Measurements from ENCODE around the gene POLK.
"Not testable (repeated sequence)": the region's sequence is repeated elsewhere in the genome, so short reads cannot be mapped to it uniquely, and the experiment has no call there.

The POLK gene

DNA sequence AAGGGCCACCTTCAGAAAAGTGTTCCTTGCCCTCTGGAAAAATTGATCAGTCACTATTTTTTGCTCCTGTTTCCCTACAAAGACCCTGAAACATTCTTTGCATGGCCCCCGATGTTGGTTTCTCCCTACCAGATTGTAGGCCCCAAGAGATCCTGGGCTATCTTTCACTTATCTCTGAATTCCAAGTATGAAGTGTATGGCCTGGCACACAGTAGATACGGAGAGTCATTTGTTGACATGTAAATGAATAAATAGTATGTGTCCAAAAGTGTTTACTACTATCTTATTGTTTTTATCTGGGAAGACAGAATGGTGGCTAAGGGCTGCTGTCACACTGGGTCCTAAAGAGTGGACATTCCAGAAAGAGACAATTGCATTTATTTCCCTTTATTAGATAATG, 92.1 kb downstream of the POLK start:
- DNase-seq (ENCODE audit: low read depth): no peak
- TF ChIP-seq, protein P1, sequence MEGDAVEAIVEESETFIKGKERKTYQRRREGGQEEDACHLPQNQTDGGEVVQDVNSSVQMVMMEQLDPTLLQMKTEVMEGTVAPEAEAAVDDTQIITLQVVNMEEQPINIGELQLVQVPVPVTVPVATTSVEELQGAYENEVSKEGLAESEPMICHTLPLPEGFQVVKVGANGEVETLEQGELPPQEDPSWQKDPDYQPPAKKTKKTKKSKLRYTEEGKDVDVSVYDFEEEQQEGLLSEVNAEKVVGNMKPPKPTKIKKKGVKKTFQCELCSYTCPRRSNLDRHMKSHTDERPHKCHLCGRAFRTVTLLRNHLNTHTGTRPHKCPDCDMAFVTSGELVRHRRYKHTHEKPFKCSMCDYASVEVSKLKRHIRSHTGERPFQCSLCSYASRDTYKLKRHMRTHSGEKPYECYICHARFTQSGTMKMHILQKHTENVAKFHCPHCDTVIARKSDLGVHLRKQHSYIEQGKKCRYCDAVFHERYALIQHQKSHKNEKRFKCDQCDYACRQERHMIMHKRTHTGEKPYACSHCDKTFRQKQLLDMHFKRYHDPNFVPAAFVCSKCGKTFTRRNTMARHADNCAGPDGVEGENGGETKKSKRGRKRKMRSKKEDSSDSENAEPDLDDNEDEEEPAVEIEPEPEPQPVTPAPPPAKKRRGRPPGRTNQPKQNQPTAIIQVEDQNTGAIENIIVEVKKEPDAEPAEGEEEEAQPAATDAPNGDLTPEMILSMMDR (IDR thresholded peaks at IDR 0.05; ENCODE audit: insufficient read depth, low read depth, low read length, missing control alignments): no peak
- no peak overlapping the region for H3K4me3 ChIP-seq (ENCODE audit: low read length)

DNA sequence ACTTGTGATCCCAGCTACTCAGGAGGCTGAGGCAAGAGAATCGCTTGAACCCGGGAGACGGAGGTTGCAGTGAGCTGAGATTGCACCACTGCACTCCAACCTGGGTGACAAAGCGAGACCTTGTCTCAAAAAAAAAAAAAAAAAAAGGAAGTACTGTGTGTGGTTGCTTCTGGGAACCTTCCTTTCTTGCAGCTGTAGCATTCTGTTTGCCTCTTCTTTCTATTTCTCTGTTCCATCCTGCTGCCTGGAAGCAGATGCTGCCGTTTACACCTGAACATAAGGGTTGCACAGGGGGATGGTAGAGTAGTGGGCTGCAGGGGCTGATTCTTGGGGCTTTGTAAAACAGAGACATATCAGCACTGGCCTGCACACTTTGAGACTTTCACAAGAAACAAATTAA, 95.7 kb downstream of the POLK start:
- DNase-seq (ENCODE audit: low read depth); H3K4me3 ChIP-seq (ENCODE audit: low read length): not testable (repeated sequence)

DNA sequence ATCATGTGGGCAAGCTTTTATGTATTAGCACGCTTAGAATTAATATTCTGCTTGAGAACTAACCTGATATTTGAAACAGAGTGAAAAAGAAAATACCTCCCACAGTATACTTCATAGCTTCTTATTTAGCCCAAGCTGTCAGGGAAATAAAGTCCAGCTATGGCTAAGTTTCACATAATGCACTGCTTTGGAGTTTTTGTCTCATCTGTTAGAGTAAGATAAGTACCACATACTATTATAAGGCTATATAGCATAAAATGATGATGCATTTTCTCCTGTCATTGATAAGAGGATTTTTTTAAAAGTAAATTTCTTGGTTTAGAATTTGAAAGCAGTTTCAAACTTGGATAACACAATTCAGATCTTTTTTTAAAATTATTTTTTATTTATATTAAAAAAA, 97.2 kb downstream of the POLK start:
- TF ChIP-seq, protein P1 (IDR thresholded peaks at IDR 0.05; ENCODE audit: insufficient read depth, low read depth, low read length, missing control alignments): no peak
- H3K4me3 ChIP-seq (ENCODE audit: low read length): no peak overlapping the region
- DNase-seq (ENCODE audit: low read depth): no peak

DNA sequence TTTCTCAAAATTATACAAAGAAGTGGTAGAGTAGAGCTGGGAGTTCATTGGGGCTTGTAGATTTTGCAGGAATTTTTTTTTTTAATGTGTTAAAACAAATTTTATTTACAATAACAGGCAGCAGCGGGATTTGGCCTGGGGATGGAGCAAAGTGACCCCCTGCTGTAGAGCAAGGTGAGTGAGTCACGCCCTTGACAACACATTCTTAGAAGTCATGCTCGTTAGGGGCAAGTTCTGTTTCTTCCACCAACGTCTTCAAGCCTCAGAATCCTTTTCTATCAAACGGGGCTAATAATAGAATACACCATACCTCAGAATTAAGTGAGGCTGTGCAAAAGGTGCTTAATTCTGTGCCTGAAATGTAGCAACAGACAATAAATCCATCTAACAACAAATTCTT, 98.5 kb downstream of the POLK start:
- TF ChIP-seq, protein P1 (IDR thresholded peaks at IDR 0.05; ENCODE audit: insufficient read depth, low read depth, low read length, missing control alignments): no peak
- peak; percentile 19 for DNase-seq (ENCODE audit: low read depth)
- H3K4me3 ChIP-seq (ENCODE audit: low read length): no peak overlapping the region

DNA sequence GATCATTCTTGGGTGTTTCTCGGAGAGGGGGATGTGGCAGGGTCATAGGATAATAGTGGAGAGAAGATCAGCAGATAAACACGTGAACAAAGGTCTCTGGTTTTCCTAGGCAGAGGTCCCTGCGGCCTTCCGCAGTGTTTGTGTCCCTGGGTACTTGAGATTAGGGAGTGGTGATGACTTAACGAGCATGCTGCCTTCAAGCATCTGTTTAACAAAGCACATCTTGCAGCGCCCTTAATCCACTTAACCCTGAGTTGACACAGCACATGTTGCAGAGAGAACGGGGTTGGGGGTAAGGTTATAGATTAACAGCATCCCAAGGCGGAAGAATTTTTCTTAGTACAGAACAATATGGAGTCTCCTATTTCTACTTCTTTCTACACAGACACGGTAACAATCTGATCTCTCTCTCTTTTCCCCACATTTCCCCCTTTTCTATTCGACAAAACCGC, 99.2 kb downstream of the POLK start:
- DNase-seq (ENCODE audit: low read depth): not testable (repeated sequence)
- peak overlapping the region; percentile 15 for H3K4me3 ChIP-seq (ENCODE audit: low read length)

DNA sequence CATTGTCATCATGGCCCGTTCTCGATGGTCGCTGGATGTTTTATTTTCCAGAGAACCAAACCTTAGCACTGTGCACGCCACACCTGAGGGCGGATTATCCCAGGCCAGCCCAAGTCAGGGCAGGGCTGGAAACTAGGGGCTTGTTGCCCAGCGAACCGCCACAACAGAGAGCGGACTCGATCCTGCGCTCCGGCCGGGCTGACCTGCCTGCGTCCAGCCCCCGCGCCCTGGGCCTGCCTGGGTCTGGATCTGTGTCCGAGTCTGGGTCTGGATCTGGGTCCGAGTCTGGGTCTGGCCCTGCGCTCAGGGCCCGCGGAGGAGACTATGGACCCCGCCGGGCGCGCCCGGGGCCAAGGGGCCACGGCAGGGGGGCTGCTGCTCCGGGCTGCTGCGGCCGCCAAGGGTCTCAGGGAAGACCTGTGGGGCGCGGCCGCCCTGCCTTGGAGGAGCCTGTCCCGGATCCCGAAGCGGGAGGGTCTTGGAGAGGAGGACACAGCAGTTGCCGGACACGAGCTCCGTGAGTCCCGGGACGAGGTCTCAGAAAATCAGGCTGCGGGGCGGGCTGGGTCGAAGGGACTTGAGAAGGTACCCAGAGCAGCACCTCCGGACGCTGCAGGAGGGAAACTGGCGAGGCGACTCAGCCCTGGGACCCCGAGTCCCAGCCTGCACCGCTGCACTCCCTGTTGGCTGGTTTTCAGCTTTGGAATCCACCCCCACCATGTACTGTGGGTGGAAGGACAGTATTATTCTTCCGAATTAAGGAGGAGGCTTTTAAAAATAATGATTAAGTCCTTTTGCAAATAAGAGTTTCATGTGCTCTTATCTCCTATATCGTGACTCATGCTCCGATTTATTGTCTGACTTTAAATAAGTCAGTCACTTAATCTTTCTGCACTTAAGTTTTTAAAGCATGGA, 99.9 kb downstream of the POLK start, which contains the start of gene ANKDD1B:
ANKDD1B (plus strand) TSS at position 143 of the 915 bp plus-strand sequence; CDS start at position 325, 182 bp downstream.
- DNase-seq (ENCODE audit: low read depth): peak; percentile 59
- H3K4me3 ChIP-seq (ENCODE audit: low read length): peak within 1 kb of the TSS; percentile 30
- TF ChIP-seq, protein P1 (IDR thresholded peaks at IDR 0.05; ENCODE audit: insufficient read depth, low read depth, low read length, missing control alignments): no peak

DNA sequence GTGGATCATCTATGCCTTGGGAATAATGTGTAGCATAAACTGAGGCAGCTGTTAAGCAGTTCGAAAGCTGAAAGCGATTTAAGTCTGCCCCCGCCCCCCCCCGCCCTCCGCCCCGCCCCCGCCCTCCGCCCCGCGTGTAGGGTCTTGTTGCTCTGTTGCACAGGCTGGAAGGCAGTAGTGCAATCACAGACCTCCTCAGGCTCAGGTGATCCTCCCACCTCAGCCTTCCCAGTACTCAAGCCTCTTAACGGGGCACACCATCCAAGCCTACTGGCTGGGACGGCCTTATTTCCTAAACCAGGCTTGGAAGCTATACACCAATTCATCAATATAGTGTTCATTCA, 100.5 kb downstream of the POLK start:
- H3K4me3 ChIP-seq (ENCODE audit: low read length): no peak overlapping the region
- TF ChIP-seq, protein P1 (IDR thresholded peaks at IDR 0.05; ENCODE audit: insufficient read depth, low read depth, low read length, missing control alignments): no peak
- no peak for DNase-seq (ENCODE audit: low read depth)

DNA sequence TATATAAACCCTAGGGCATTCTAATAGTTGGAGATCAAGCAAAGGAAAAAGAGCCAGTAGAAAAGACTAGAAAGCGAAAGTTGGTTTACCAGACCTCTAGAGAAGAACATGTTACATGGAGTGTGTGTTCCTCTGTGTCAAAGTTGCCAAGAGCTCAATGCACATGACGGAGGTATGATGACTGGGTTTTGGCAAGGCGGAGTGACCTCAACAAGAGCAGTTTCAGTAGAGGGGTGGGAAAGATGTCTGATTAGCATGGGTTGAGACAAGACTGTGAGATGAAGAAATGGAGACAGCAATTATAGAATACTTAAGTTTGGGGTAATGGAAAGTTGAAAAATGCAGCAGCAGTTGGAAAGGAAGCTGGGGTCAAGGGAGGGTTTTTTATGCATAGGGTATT, 101.2 kb downstream of the POLK start:
- TF ChIP-seq, protein P1 (IDR thresholded peaks at IDR 0.05; ENCODE audit: insufficient read depth, low read depth, low read length, missing control alignments): no peak
- no peak for DNase-seq (ENCODE audit: low read depth)
- no peak overlapping the region for H3K4me3 ChIP-seq (ENCODE audit: low read length)
